H9 (cell line): ENCODE data around the gene WDR82. TPM values are rescaled to one million over a fixed set of nuclear protein-coding genes. Genes with fewer than 3 reads are reported as not detected.
A peak's percentile ranks its signal among the peaks of the same experiment; 100 is the strongest.

ENCODE experiments used
- DNase-seq: peaks from one replicate; pipeline ENCODE4 v3.0.0-alpha.2; 2017
- H2AFZ ChIP-seq: one replicate; pipeline ENCODE4 v1.6.1; 2013; ENCODE audit warnings: mild to moderate bottlenecking, low read length, control low read depth, moderate library complexity
- H2AK5ac ChIP-seq: 2 replicates; pipeline ENCODE4 v1.6.1; 2013; ENCODE audit warnings: low read length, control low read depth, mixed read lengths; ENCODE audit not compliant: insufficient read length
- H2BK120ac ChIP-seq: one replicate; pipeline ENCODE4 v1.6.1; 2013; ENCODE audit warnings: low read depth, mild to moderate bottlenecking, low read length, control low read depth, inconsistent platforms; ENCODE audit not compliant: poor library complexity, severe bottlenecking
- H2BK12ac ChIP-seq: 2 replicates; pipeline ENCODE4 v1.6.1; 2013; ENCODE audit warnings: low read length, control low read depth, mixed read lengths, low read depth; ENCODE audit not compliant: insufficient read length
- H2BK15ac ChIP-seq: 2 replicates; pipeline ENCODE4 v1.6.1; 2013; ENCODE audit warnings: low read depth, low read length, control low read depth
- H2BK20ac ChIP-seq: one replicate; pipeline ENCODE4 v1.6.1; 2013; ENCODE audit warnings: low read depth, mild to moderate bottlenecking, low read length, control low read depth, inconsistent platforms; ENCODE audit not compliant: poor library complexity, severe bottlenecking
- H2BK5ac ChIP-seq: 2 replicates; pipeline ENCODE4 v1.6.1; 2013; ENCODE audit warnings: low read length, control low read depth, mixed read lengths; ENCODE audit not compliant: insufficient read length
- H3K14ac ChIP-seq: 2 replicates; pipeline ENCODE4 v1.6.1; 2013; ENCODE audit warnings: low read length, control low read depth; ENCODE audit not compliant: insufficient read depth
- H3K18ac ChIP-seq: 2 replicates; pipeline ENCODE4 v1.6.1; 2013; ENCODE audit warnings: low read depth, mild to moderate bottlenecking, mixed read lengths, low read length, control low read depth; ENCODE audit not compliant: insufficient read length
- H3K23ac ChIP-seq: 2 replicates; pipeline ENCODE4 v1.6.1; 2013; ENCODE audit warnings: low read length, control low read depth, mixed read lengths, low read depth; ENCODE audit not compliant: insufficient read length
- H3K23me2 ChIP-seq: 2 replicates; pipeline ENCODE4 v1.6.1; 2013; ENCODE audit warnings: low read depth, mild to moderate bottlenecking, mixed read lengths, low read length, control low read depth; ENCODE audit not compliant: insufficient read length, poor library complexity, severe bottlenecking
- H3K27ac ChIP-seq: 2 replicates; pipeline ENCODE4 v1.5.1; 2013; ENCODE audit warnings: low read length, control low read depth, mixed read lengths, low read depth; ENCODE audit not compliant: insufficient read length
- H3K27me3 ChIP-seq: 2 replicates; pipeline ENCODE4 v1.6.1; 2013; ENCODE audit warnings: low read length, control low read depth, inconsistent platforms; ENCODE audit not compliant: insufficient read depth
- H3K4ac ChIP-seq: 2 replicates; pipeline ENCODE4 v1.6.1; 2013; ENCODE audit warnings: low read depth, mild to moderate bottlenecking, control low read depth, inconsistent platforms, low read length, moderate library complexity
- H3K4me1 ChIP-seq: 2 replicates; pipeline ENCODE4 v1.6.1; 2013; ENCODE audit warnings: low read length, control low read depth, inconsistent platforms; ENCODE audit not compliant: insufficient read depth
- H3K4me2 ChIP-seq: 2 replicates; pipeline ENCODE4 v1.6.1; 2013; ENCODE audit warnings: low read length, control low read depth, mixed read lengths; ENCODE audit not compliant: insufficient read length, insufficient read depth
- H3K56ac ChIP-seq: 2 replicates; pipeline ENCODE4 v1.6.1; 2013; ENCODE audit warnings: low read depth, mild to moderate bottlenecking, mixed read lengths, low read length, control low read depth; ENCODE audit not compliant: insufficient read length
- H3K79me1 ChIP-seq: 2 replicates; pipeline ENCODE4 v1.6.1; 2013; ENCODE audit warnings: low read depth, mild to moderate bottlenecking, moderate library complexity, low read length, control low read depth, inconsistent platforms; ENCODE audit not compliant: insufficient read depth, poor library complexity, severe bottlenecking
- H3K79me2 ChIP-seq: 2 replicates; pipeline ENCODE4 v1.6.1; 2013; ENCODE audit warnings: low read length, control low read depth, inconsistent platforms; ENCODE audit not compliant: insufficient read depth
- H3K9ac ChIP-seq: 2 replicates; pipeline ENCODE4 v1.6.1; 2013; ENCODE audit warnings: low read length, control low read depth, mixed read lengths; ENCODE audit not compliant: insufficient read length; ENCODE audit errors: extremely low read depth
- H3K9me3 ChIP-seq: one replicate; pipeline ENCODE4 v1.6.1; 2013; ENCODE audit warnings: low read depth, low read length, inconsistent platforms; ENCODE audit not compliant: control insufficient read depth
- H3T11ph ChIP-seq: one replicate; pipeline ENCODE4 v1.6.1; 2013; ENCODE audit warnings: mild to moderate bottlenecking, low read length, control low read depth, inconsistent platforms
- H4K20me1 ChIP-seq: one replicate; pipeline ENCODE4 v1.6.1; 2013; ENCODE audit not compliant: control insufficient read depth, insufficient read length, insufficient read depth
- H4K5ac ChIP-seq: 2 replicates; pipeline ENCODE4 v1.6.1; 2013; ENCODE audit warnings: low read depth, mild to moderate bottlenecking, mixed read lengths, low read length, control low read depth; ENCODE audit not compliant: insufficient read length
- H4K8ac ChIP-seq: replicated peaks from 2 replicates; pipeline ENCODE4 v1.6.1; 2013; ENCODE audit warnings: low read length, control low read depth, mixed read lengths, low read depth; ENCODE audit not compliant: insufficient read length
- H4K91ac ChIP-seq: 2 replicates; pipeline ENCODE4 v1.6.1; 2013; ENCODE audit warnings: low read depth, mild to moderate bottlenecking, moderate library complexity, mixed read lengths, low read length, control low read depth; ENCODE audit not compliant: insufficient read length
- H3K27ac Mint-ChIP-seq, 3 experiments: 2 replicates in 2 of 3; 3 replicates in 1 of 3; pipeline ENCODE4 v1.8.0; 2020 to 2021; ENCODE audit warnings: mixed read lengths in 3 of 3, mild to moderate bottlenecking in 1 of 3, moderate library complexity in 1 of 3
- H3K27me3 Mint-ChIP-seq: 2 replicates; pipeline ENCODE4 v1.8.0; 2021; ENCODE audit warnings: low read depth, mild to moderate bottlenecking, moderate library complexity, mixed read lengths
- H3K36me3 Mint-ChIP-seq, 3 experiments: 2 replicates in 2 of 3; 3 replicates in 1 of 3; pipeline ENCODE4 v1.8.0; 2020 to 2021; ENCODE audit warnings: low read depth in 3 of 3, mixed read lengths in 3 of 3; ENCODE audit not compliant: insufficient read depth in 1 of 3
- H3K4me1 Mint-ChIP-seq, 2 experiments: 2 replicates each; pipeline ENCODE4 v1.8.0; 2020; ENCODE audit warnings: mixed read lengths in 2 of 2
- H3K4me3 Mint-ChIP-seq, 2 experiments: 2 replicates in 1 of 2; 3 replicates in 1 of 2; pipeline ENCODE4 v1.8.0; 2020 to 2021; ENCODE audit warnings: mild to moderate bottlenecking in 2 of 2, mixed read lengths in 2 of 2, moderate library complexity in 1 of 2
- H3K9me3 Mint-ChIP-seq, 2 experiments: 2 replicates in 1 of 2; 3 replicates in 1 of 2; pipeline ENCODE4 v1.8.0; 2020; ENCODE audit warnings: mild to moderate bottlenecking in 2 of 2, mixed read lengths in 2 of 2, moderate library complexity in 1 of 2
- CTCF ChIP-seq: fragments of 200-600 bp; sonication (generic); conservative IDR thresholded peaks from 3 replicates; pipeline ENCODE4 v1.8.0; 2021; ENCODE audit warnings: antibody characterized with exemption, mild to moderate bottlenecking
- WGBS: extraction: QIAGEN DNeasy Blood & Tissue Kit; methylation state at CpG from one replicate; pipeline ENCODE4 v1.1.7; 2013; ENCODE audit warnings: missing lambda C conversion rate, low lambda C conversion rate, mixed read lengths; ENCODE audit not compliant: insufficient read length; ENCODE audit errors: extremely low coverage; 5-methylcytosine and 5-hydroxymethylcytosine counted together
- total RNA-seq: library from RNA; stranded (reverse); gene quantifications from 2 replicates; pipeline ENCODE4 v1.2.1, GENCODE V29; 2021

WDR82 gene
- total RNA-seq, 1 experiment from 2014 or later, result 83.1 TPM

DNA sequence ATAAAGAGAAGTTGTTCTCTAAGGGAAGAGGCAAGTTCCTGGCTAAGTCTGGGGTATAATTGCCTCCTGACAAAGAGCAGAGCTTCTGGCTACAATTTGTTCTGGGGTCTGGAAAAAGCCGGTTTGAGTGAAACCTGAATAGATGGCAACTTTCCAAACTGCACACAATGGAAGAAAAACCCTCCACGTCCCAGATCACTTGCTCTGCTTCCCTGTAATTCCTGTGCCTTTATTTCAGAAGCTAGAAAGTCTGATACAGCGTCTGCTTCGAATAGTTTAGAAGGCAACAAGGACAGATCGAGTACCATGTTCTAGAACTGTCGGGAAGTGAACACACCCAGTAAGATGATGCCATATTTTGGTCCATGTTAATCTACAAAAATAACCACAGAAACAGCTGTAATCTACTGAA lies 1.6 kb upstream of the WDR82 start:
- no peak overlapping the region for H2AK5ac ChIP-seq
- no peak overlapping the region; a peak in 1 of 5 replicates for H3K4me3 Mint-ChIP-seq
- no peak overlapping the region for H2BK12ac ChIP-seq
- H3K4ac ChIP-seq, result no peak overlapping the region
- H2BK120ac ChIP-seq, result peak overlapping the region; percentile 2
- no peaks in the 10 kb centered on the region for H3K9me3 ChIP-seq
- peaks cover 27 to 38% of the 10 kb centered on the region in 2 experiments for H3K4me1 Mint-ChIP-seq
- no peak overlapping the region for H3K14ac ChIP-seq
- WGBS, result no CpG with 5 or more reads among the region's 6 CpGs
- H2BK15ac ChIP-seq, result no peak overlapping the region
- H3K56ac ChIP-seq, result no peak overlapping the region
- H3K27me3 Mint-ChIP-seq, result no peaks in the 10 kb centered on the region
- H3K27ac Mint-ChIP-seq, result 0 out of 7 replicates have a peak overlapping the region, but pooled peaks of 1 of the 3 experiments have one; percentile 50
- H3K27me3 ChIP-seq, result no peaks in the 10 kb centered on the region
- H3K27ac ChIP-seq, result no peak overlapping the region
- H4K91ac ChIP-seq, result no peak overlapping the region
- H3T11ph ChIP-seq, result no peak overlapping the region
- H4K5ac ChIP-seq, result no peak overlapping the region
- H4K20me1 ChIP-seq, result no peaks in the 10 kb centered on the region
- 0 out of 2 replicates have a peak, but pooled peaks cover 3% of the 10 kb centered on the region for H3K4me1 ChIP-seq
- H4K8ac ChIP-seq, result no peak overlapping the region
- H3K9me3 Mint-ChIP-seq, result 0 out of 5 replicates have a peak, but pooled peaks cover 0 to 3% of the 10 kb centered on the region in 2 experiments
- no peak overlapping the region for H3K9ac ChIP-seq
- H3K4me2 ChIP-seq, result no peak overlapping the region
- no peak overlapping the region for H2BK5ac ChIP-seq
- peaks cover 10% of the 10 kb centered on the region for H3K23me2 ChIP-seq
- peaks cover 7 to 17% (median 12%) of the 10 kb centered on the region in 3 experiments; a peak in 6 of 7 replicates for H3K36me3 Mint-ChIP-seq
- H2AFZ ChIP-seq, result no peak overlapping the region
- no peak overlapping the region for H3K23ac ChIP-seq
- H3K18ac ChIP-seq, result no peak overlapping the region
- H2BK20ac ChIP-seq, result no peak overlapping the region
- H3K79me2 ChIP-seq, result peaks cover 25% of the 10 kb centered on the region
- no peak for TF ChIP-seq CTCF
- no peak for DNase-seq
- H3K79me1 ChIP-seq, result no peaks in the 10 kb centered on the region
